Upper lobe of right lung (tissue), 1 donor: Measurements from ENCODE around the gene KCNMA1. TPM values are rescaled to one million over a fixed set of nuclear protein-coding genes. Genes with fewer than 3 reads are reported as not detected.
A peak's percentile ranks its signal among the peaks of the same experiment; 100 is the strongest.

ENCODE experiments used
- ATAC-seq: fragments of 200-7000 bp; cut with Tn5 transposase; one replicate; pipeline ENCODE4 v1.9.1; 2020; ENCODE audit warnings: mild to moderate bottlenecking, moderate library complexity
- DNase-seq: peaks from one replicate; pipeline ENCODE4 v3.0.0-alpha.2; 2020
- H3K27ac ChIP-seq: fragments of 200-600 bp; one replicate; pipeline ENCODE4 v1.8.0; 2022
- H3K27me3 ChIP-seq: fragments of 200-600 bp; one replicate; pipeline ENCODE4 v1.8.0; 2022; ENCODE audit warnings: mild to moderate bottlenecking
- H3K36me3 ChIP-seq: fragments of 200-600 bp; one replicate; pipeline ENCODE4 v1.8.0; 2022
- H3K4me1 ChIP-seq: fragments of 200-600 bp; one replicate; pipeline ENCODE4 v1.8.0; 2022
- H3K4me3 ChIP-seq: fragments of 200-600 bp; one replicate; pipeline ENCODE4 v1.8.0; 2022; ENCODE audit warnings: mild to moderate bottlenecking
- H3K9me3 ChIP-seq: fragments of 200-600 bp; one replicate; pipeline ENCODE4 v1.8.0; 2022
- intact Hi-C: fragments of 100-400 bp; cut with DNase I; formaldehyde crosslinking; loops from one replicate; pipeline ENCODE4 v1.11.0; 2022
- total RNA-seq: library from RNA; stranded (reverse); fragmentation: NEBNext Ultra II Directional; extraction: Animal tissue kit (Norgen Biotek cat#: 25700); gene quantifications from one replicate; pipeline ENCODE4 v1.2.1, GENCODE V29; 2021
- TF ChIP-seq, protein P1 (sequence below): fragments of 200-600 bp; IDR thresholded peaks from one replicate; pipeline ENCODE4 v1.8.0; 2022; ENCODE audit warnings: antibody characterized with exemption
- donor health status: DM: no; HTN: yes; CAD: no; lungs with severe emphysema.

The KCNMA1 gene
- total RNA-seq, 1 donor from 2014 or later: 26.3 TPM

DNA sequence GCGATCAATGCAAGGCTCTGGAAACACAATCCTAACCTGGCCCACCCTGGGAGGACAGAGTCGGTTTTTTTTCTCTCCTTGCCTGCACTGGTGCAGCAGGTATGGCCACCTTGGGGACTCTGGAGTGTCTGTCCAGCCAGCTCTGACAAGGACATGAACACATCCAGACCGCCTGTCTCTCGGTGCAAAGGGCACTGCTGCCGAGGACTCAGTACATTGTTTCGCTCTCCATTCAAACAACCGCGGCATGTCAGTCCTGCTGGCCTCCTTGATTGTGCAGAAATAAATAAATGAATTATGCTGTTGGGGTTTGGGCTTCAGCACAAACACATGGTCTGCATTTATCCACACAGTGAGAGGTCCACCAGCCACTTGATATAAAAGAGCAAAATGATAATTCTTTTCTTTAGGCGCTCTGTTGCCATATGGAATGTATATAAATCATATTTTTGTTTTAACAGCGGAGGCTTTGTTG is 565.2 kb downstream of the KCNMA1 start:
- no peak overlapping the region for H3K27ac ChIP-seq
- H3K4me3 ChIP-seq: no peak overlapping the region
- no peaks in the 10 kb centered on the region for H3K27me3 ChIP-seq
- intact Hi-C loops: no loop called here
- no peaks in the 10 kb centered on the region for H3K9me3 ChIP-seq
- no peak for ATAC-seq
- TF ChIP-seq, protein P1, sequence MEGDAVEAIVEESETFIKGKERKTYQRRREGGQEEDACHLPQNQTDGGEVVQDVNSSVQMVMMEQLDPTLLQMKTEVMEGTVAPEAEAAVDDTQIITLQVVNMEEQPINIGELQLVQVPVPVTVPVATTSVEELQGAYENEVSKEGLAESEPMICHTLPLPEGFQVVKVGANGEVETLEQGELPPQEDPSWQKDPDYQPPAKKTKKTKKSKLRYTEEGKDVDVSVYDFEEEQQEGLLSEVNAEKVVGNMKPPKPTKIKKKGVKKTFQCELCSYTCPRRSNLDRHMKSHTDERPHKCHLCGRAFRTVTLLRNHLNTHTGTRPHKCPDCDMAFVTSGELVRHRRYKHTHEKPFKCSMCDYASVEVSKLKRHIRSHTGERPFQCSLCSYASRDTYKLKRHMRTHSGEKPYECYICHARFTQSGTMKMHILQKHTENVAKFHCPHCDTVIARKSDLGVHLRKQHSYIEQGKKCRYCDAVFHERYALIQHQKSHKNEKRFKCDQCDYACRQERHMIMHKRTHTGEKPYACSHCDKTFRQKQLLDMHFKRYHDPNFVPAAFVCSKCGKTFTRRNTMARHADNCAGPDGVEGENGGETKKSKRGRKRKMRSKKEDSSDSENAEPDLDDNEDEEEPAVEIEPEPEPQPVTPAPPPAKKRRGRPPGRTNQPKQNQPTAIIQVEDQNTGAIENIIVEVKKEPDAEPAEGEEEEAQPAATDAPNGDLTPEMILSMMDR: no peak
- H3K36me3 ChIP-seq: no peaks in the 10 kb centered on the region
- peaks cover 17% of the 10 kb centered on the region for H3K4me1 ChIP-seq
- DNase-seq: no peak

DNA sequence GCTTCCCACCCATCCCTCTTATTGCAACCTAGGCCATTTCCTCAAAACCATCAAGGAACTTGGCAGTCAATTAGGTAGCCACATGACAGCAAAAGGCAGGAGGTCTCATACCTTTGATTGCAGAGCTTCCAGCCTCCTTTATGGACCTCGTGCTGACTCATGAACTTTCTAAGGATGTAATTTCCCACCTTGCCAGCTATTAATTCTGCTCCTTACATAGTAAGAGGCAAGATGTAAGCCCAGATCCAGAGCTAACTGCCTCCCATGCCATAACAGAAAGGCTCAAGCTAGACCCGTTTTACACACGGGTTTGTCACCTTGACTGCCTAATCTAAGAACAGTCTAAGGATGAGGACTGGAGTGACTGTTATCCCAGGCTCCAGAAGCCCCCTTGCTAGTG is 565.7 kb downstream of the KCNMA1 start:
- Histone ChIP-seq H3K4me3 (no peak overlapping the region), H3K27me3 (no peaks in the 10 kb centered on the region), H3K36me3 (no peaks in the 10 kb centered on the region), H3K27ac (no peak overlapping the region), H3K4me1 (peaks cover 17% of the 10 kb centered on the region), H3K9me3 (no peaks in the 10 kb centered on the region)
- TF ChIP-seq, protein P1: no peak
- DNase-seq (no peak), ATAC-seq (no peak)
- intact Hi-C loops: no loop called here

DNA sequence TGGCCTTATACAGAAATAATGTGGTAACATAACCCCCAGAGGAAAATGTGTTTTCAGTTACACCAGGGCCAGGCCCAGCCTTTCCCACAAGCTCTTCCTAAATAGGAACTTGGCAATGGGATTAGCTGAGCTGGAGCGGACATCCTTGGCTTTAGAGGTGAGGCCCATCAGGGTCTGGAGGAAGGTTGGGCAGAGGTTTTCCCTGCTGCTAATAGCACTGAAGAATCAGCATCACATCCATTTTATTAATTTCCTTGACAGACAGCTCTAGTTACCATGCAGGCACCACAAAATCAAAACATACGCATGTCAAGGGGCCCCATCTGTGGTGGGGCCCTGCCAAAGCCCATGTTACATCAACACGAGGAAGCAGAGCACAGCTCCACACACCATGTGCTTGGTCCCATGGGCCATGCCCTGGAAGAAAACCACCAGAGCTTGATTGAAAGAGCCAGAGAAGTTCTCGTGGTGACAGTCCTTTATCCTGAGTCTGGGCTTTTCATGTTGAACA is 566.6 kb downstream of the KCNMA1 start:
- intact Hi-C loops: no loop called here
- no peak for DNase-seq
- TF ChIP-seq, protein P1: no peak
- no peak overlapping the region for H3K27ac ChIP-seq
- H3K9me3 ChIP-seq: no peaks in the 10 kb centered on the region
- H3K36me3 ChIP-seq: no peaks in the 10 kb centered on the region
- no peak overlapping the region for H3K4me3 ChIP-seq
- peaks cover 17% of the 10 kb centered on the region for H3K4me1 ChIP-seq
- no peaks in the 10 kb centered on the region for H3K27me3 ChIP-seq
- ATAC-seq: no peak

DNA sequence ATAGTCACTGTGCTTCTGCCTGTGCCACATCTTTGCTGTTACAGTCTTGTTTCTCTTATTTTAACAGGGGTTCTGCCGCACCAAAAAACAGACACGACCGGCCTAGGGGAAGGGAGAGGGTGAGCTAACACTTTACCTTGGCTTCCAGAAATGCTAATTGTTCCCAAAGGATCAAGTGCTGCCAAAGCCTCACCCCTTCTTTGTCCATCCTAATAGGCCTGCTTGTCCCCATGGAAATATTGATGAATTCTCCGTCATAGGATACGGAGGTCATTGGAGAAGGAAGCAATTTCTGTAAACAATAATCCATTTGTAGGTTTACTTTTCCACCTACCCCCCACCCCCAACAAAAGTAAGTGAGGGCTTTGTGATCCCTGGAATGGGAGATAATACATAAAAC is 567.3 kb downstream of the KCNMA1 start:
- Histone ChIP-seq H3K27ac (no peak overlapping the region), H3K27me3 (no peaks in the 10 kb centered on the region), H3K4me3 (no peak overlapping the region), H3K36me3 (no peaks in the 10 kb centered on the region), H3K9me3 (no peaks in the 10 kb centered on the region), H3K4me1 (peaks cover 17% of the 10 kb centered on the region)
- ATAC-seq: no peak
- TF ChIP-seq, protein P1: no peak
- intact Hi-C loops: no loop called here
- DNase-seq: no peak

DNA sequence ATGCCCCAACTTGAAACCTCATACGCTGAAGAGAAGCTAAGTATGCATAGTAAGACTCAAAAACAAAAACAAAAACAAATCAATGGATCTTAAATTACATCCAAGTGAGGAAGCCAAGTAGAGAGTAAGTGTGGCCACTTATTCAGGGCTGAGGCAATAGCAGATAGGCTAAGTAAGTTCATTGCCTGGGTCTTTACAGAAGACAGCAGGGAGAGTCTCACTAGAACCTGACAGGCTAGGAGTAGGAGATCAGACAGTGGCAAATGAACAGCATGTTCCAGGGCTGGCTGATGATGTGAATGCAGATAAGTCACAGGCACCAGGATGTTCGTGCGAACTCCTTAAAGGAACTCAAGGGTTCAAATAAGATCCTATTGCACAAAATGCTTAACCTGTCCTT is 568.6 kb downstream of the KCNMA1 start:
- Histone ChIP-seq H3K27me3 (no peaks in the 10 kb centered on the region), H3K36me3 (no peaks in the 10 kb centered on the region), H3K9me3 (no peaks in the 10 kb centered on the region), H3K4me1 (peaks cover 9% of the 10 kb centered on the region), H3K4me3 (no peak overlapping the region), H3K27ac (no peak overlapping the region)
- TF ChIP-seq, protein P1: no peak
- intact Hi-C loops: no loop called here
- no peak for DNase-seq
- peak; percentile 39 for ATAC-seq

DNA sequence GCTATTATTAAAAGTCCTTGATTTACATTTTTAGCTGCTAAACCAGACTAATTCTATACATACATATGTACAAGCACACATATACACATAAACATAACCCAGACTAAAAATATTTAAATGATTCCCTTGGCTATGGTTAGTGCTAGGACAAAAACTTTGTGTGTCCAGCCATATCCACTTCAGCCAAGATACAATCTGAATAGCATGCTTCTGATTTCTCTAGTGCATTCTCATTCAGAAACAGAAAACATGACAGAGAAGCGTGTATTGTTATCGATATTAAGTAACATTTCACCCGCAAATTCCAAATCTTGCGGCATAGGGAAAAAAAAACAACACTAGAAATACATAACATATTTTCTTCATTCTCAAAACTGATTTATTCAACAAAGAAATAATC is 569.3 kb downstream of the KCNMA1 start:
- ATAC-seq: no peak

More for the DNA sequence above, 569.3 kb downstream of the KCNMA1 start:
- no peaks in the 10 kb centered on the region for H3K27me3 ChIP-seq
- no peak overlapping the region for H3K27ac ChIP-seq
- no peaks in the 10 kb centered on the region for H3K36me3 ChIP-seq
- no peak for DNase-seq
- no peaks in the 10 kb centered on the region for H3K9me3 ChIP-seq
- no peak overlapping the region for H3K4me3 ChIP-seq
- H3K4me1 ChIP-seq: peaks cover 2% of the 10 kb centered on the region
- TF ChIP-seq, protein P1: no peak
- intact Hi-C loops: no loop called here
